IPS-18a (cell line): ENCODE data around the gene ADRA2C.
"Not testable (repeated sequence)": the region's sequence is repeated elsewhere in the genome, so short reads cannot be mapped to it uniquely, and the experiment has no call there.

Experiments
- H3K27ac ChIP-seq: one replicate; pipeline ENCODE4 v1.5.1; 2013; ENCODE audit warnings: low read length
- H3K27me3 ChIP-seq: one replicate; pipeline ENCODE4 v1.6.1; 2013; ENCODE audit warnings: mild to moderate bottlenecking, low read length; ENCODE audit not compliant: control insufficient read depth, insufficient read depth
- H3K36me3 ChIP-seq: one replicate; pipeline ENCODE4 v1.6.1; 2013; ENCODE audit warnings: low read depth, low read length; ENCODE audit not compliant: control insufficient read depth
- H3K4me1 ChIP-seq: one replicate; pipeline ENCODE4 v1.6.1; 2013; ENCODE audit warnings: low read depth, low read length; ENCODE audit not compliant: control insufficient read depth
- H3K4me3 ChIP-seq: one replicate; pipeline ENCODE4 v1.5.1; 2013; ENCODE audit warnings: low read length
- H3K9ac ChIP-seq: one replicate; pipeline ENCODE4 v1.6.1; 2013; ENCODE audit warnings: mild to moderate bottlenecking, low read length, moderate library complexity
- H3K9me3 ChIP-seq: one replicate; pipeline ENCODE4 v1.6.1; 2013; ENCODE audit warnings: low read depth, low read length; ENCODE audit not compliant: control insufficient read depth

The ADRA2C gene

DNA sequence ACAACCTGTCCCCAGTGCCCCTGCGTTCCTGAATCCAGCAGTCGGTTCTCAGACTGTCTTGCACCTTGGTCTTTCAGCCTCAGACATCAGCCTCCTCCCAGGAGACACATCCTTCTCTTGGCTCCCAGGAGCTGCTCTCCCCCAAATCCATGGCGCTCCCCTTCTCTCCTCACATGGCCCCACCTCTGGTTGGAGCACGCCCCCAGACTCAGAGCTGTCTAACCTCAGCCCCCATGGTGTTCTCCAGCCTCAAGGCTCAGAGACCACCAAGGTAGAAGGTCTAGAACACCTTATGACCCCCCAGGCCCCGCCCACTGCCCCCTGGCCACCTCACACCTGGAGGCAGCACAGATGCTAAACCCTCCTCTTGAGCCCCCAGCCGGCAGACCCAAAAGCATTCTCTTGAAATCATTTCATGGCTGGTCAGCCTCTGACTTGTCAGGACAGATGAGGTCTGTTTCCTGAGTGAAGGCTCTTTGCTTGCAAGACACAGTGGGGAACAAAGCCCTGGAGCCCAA lies 47.9 kb downstream of the ADRA2C start:
- no peaks in the 10 kb centered on the region for H3K36me3 ChIP-seq
- H3K9ac ChIP-seq = no peak overlapping the region
- H3K27me3 ChIP-seq = no peaks in the 10 kb centered on the region
- H3K27ac ChIP-seq = no peak overlapping the region
- H3K9me3 ChIP-seq = no peaks in the 10 kb centered on the region
- no peaks in the 10 kb centered on the region for H3K4me1 ChIP-seq
- H3K4me3 ChIP-seq = no peak overlapping the region

DNA sequence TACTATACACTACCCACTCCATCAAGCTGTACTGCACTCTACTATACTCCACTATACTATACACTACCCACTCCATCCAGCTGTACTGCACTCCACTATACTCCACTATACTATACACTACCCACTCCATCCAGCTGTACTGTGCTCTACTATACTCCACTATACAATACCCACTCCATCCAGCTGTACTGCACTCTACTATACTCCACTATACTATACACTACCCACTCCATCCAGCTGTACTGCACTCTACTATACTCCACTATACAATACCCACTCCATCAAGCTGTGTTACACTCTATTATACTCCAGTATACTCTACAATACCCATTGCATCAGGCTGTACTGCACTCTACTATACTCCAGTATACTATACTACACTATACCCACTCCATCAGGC lies 48.7 kb downstream of the ADRA2C start:
- not testable (repeated sequence) for H3K27ac ChIP-seq, H3K36me3 ChIP-seq, H3K4me3 ChIP-seq, H3K27me3 ChIP-seq, H3K9me3 ChIP-seq, H3K4me1 ChIP-seq, H3K9ac ChIP-seq

DNA sequence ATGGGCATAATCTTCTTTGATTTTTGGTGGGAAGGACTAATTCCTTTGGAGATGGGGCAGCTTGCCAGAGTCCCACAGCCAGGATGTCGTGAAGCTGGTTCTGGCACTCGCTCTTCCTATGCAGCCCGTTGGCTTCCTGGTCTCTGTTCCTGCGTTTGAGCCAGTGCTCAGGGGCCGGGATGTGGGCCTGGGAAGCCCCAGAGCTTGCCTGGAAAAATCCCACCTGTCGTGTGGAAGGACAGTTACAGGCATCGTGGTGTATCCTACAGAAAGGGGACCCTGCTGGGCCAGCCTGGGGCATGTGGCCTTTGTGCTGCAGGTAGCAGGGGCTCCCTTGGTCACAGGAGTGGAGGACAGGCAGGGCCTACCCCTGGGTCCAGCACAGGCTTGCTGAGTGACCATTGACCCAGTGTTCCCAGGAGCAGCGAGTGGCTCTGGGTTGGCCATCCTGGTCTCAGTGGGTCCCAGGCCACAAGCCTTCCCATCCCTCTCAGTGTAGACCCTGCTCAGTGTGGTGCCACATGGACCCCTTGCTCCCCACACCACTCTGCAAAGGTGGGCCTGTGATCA lies 50.2 kb downstream of the ADRA2C start:
- H3K27ac ChIP-seq = no peak overlapping the region
- H3K4me3 ChIP-seq = no peak overlapping the region
- no peaks in the 10 kb centered on the region for H3K4me1 ChIP-seq
- no peaks in the 10 kb centered on the region for H3K36me3 ChIP-seq
- H3K9me3 ChIP-seq = no peaks in the 10 kb centered on the region
- no peaks in the 10 kb centered on the region for H3K27me3 ChIP-seq
- no peak overlapping the region for H3K9ac ChIP-seq

DNA sequence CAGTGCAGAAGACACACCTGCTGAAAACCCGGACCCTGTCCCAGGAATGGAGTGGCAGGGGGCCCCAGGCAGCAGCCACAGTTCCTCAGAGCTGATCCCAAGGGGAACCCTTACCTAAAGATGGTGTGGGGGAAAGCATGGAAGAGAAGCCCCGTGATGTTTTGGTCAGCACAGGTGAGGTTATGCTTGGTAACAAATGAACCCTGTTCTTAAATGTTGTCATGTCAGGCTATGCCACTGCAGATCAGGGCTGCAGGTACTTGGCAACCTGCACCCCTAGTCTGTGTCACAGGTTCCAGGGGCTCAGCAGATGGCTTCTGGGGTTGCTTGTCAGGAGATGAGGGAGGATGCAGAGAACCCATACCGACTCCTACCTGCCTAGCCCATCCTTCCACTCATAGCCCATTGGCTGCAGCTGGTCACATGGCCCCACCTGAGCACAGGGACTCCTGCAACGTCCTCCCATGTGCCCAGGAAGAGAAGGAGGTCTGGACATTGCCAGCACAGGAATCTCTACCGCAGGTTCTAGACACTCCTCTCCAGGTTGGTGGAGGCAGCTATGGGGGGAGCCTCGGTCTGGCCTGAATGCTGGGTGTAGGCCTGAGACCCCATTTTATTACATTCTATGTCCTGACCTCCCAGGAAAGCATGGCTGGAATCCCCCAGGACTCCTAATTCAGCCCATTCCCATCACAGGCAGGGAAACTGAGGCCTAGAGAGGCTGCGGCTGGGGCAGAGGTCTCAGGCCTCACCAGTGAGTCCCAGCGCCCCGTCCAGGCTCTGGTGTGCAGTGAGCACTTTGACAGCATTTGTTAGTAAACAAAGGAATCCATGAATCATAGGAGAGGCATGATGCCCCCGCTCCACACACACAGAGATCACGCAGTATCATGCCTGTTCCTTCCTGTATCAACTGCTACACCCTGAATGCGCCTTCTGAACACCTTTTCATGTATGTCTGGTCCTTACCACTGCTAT lies 51.1 kb downstream of the ADRA2C start:
- H3K4me1 ChIP-seq = no peaks in the 10 kb centered on the region
- H3K9ac ChIP-seq = no peak overlapping the region
- H3K27ac ChIP-seq = no peak overlapping the region
- H3K9me3 ChIP-seq = no peaks in the 10 kb centered on the region
- no peaks in the 10 kb centered on the region for H3K27me3 ChIP-seq
- no peaks in the 10 kb centered on the region for H3K36me3 ChIP-seq
- no peak overlapping the region for H3K4me3 ChIP-seq
